T-helper 2 cell treated with Interferon-gamma antibody and Interleukin-4, amounts not matched to agents 5 μg/mL and 100 μg/mL, for 36 hours (primary cell): ENCODE results near the gene GOLGA2.
"Not testable (repeated sequence)": the region's sequence is repeated elsewhere in the genome, so short reads cannot be mapped to it uniquely, and the experiment has no call there.

Source experiments
- DNase-seq: peaks from one replicate; pipeline ENCODE4 v3.0.0; 2021; ENCODE audit warnings: low spot score
- H3K27ac Mint-ChIP-seq: one replicate; pipeline ENCODE4 v1.8.0; 2021; ENCODE audit warnings: mild to moderate bottlenecking, mixed read lengths
- H3K27me3 Mint-ChIP-seq: one replicate; pipeline ENCODE4 v1.8.0; 2021; ENCODE audit warnings: low read depth, mixed read lengths
- H3K36me3 Mint-ChIP-seq: one replicate; pipeline ENCODE4 v1.8.0; 2021; ENCODE audit warnings: low read depth, mixed read lengths
- H3K4me1 Mint-ChIP-seq: one replicate; pipeline ENCODE4 v1.8.0; 2021; ENCODE audit warnings: low read depth, mixed read lengths
- H3K4me3 Mint-ChIP-seq: one replicate; pipeline ENCODE4 v1.8.0; 2022; ENCODE audit warnings: mild to moderate bottlenecking, moderate library complexity, mixed read lengths
- H3K9me3 Mint-ChIP-seq: one replicate; pipeline ENCODE4 v1.8.0; 2021; ENCODE audit warnings: mixed read lengths

GOLGA2 gene

DNA sequence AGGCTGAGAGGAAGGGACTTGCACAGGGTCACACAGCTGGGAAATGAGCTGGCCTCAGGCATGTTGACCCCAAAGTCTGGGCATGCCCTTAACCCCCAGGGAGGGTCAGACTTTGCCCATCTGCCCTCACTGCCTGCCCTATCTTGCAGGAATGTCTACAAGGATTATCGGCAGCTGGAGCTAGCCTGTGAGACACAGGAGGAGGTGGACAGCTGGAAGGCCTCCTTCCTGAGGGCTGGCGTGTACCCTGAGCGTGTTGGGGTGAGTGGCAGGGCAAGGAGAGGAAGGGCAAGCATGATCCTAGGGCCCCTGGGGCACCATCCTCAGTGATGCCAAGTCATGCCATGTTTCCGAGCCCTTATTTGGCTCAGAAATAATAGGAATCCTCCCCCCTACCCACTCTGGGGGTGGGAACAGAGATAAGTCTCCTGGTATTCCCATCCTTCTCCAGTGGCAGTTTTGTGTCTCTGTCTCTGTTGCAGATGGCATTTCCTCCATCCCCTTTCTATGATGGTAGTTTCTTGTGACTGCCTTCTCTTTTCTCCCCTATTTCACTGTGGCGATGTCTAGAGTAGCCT lies 28.5 kb downstream of the GOLGA2 start:
- H3K27ac Mint-ChIP-seq = no peak overlapping the region
- DNase-seq = no peak
- no peaks in the 10 kb centered on the region for H3K36me3 Mint-ChIP-seq
- peaks cover 11% of the 10 kb centered on the region for H3K4me1 Mint-ChIP-seq
- no peak overlapping the region for H3K4me3 Mint-ChIP-seq
- peaks cover 31% of the 10 kb centered on the region for H3K27me3 Mint-ChIP-seq
- no peaks in the 10 kb centered on the region for H3K9me3 Mint-ChIP-seq

DNA sequence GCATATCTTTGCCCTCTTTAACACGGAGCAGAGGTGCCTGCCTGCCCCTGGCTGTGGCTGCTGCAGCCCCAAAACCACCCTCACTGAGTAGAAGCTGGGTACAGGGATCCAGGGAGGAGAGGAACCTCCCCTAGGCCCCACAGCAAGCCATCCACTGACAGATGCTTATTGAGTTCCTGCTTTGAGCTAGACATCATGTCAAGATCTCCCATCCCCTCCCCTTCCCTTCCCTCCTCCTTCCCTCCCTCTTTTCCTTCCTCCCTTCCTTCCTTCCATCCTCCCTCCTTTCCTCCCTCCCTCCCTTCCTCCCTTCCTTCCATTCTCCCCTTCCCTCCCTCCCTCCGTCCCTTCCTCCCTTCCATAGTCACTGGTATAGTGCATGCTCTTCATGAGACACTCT lies 29.3 kb downstream of the GOLGA2 start:
- DNase-seq = no peak
- Mint-ChIP-seq H3K4me3 (no peak overlapping the region), H3K27ac (no peak overlapping the region), H3K36me3 (no peaks in the 10 kb centered on the region), H3K4me1 (peaks cover 11% of the 10 kb centered on the region), H3K27me3 (peaks cover 23% of the 10 kb centered on the region), H3K9me3 (no peaks in the 10 kb centered on the region)

DNA sequence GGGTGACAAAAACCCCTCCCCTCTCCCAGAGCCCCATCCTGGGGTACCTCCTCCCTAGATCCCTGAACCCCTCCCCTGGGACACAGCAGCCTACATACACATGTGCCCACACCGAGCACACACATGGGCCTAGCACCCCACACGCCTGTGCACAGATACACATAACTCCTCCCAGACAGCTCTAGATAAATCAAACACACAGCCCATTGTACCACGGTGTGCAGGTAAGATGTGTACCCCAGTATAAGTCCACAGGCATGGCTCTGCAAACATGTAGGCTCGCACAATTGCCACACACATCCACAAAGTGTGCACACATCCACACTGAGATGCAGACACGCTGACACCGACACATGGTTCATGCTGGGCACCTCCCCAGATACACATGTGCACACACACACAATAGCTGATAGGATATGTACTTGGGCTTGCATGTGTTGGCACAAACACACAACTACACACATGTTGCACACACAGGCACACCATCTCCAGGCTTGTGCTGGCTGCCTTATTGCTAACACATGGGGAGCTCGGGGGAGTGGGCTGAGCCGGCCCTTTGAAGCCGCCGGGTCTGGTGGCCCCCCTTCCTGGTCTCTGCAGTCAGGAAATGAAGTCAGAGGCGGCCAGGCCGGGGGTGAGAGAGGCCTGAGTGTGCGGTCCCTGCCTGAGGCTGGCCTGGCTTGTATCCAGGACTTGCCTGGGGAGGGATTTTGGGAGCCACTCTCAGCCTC lies 30.2 kb downstream of the GOLGA2 start:
- Mint-ChIP-seq H3K36me3 (no peaks in the 10 kb centered on the region), H3K4me1 (peaks cover 9% of the 10 kb centered on the region), H3K27me3 (peaks cover 20% of the 10 kb centered on the region), H3K9me3 (no peaks in the 10 kb centered on the region), H3K27ac (no peak overlapping the region), H3K4me3 (no peak overlapping the region)
- no peak for DNase-seq

DNA sequence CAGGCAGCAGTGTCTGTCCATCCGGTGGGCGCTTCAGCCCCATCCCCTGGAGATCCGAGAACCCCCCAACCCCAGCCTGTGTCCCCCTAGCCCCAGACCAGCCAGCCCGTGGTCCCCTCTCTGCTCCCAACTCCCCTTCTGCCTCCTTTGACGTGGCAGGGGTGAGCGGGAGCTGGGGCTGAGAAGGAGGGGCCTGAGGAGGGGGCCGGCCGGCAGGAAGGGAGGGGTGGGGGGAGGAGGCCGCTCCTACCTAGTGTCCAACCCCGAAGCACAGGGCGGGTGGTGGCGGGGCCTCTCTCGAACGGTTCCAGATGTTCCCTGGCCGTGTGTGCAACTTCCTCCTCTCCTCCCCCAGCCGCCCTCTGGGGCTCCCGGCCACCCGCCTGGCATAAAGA lies 31.0 kb downstream of the GOLGA2 start:
- Mint-ChIP-seq H3K27ac (no peak overlapping the region), H3K36me3 (no peaks in the 10 kb centered on the region), H3K9me3 (no peaks in the 10 kb centered on the region), H3K4me3 (no peak overlapping the region), H3K27me3 (peaks cover 18% of the 10 kb centered on the region), H3K4me1 (peaks cover 6% of the 10 kb centered on the region)
- DNase-seq = no peak

DNA sequence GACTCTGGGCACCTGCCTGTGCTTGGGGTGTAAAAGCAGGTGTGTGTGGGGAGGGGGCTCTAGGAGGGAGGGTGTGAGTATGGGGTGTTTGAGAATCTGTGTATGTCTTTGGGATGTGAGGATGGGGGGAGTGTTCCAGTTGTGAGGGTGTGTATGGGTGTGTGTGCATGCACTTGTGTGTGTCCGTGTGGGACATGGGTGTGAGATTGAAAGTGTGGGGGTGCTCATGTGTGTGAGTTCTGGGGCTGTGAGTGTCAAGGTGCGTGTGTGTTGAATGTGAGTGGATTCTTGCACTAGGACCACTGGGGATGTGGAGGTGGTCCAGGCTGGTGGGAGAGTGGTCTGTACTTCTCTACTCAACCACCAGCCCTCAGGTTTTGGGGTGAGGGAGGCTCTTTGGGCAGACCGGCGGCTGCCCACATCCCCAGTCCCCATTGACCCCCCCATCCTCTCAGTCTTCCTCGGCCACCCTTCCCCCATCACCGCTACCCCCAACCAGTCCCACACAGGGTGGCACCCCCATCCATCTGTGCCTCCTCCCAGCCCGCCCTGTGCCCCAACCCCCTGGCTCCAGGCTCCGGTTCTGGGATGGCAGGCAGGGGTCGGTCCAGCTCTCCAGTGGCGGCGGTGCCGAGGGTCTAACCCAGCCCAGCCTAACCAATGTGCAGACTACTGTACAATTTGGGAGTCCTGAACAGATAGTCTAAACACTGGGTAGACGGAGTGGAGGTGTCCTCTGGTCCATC lies 31.5 kb downstream of the GOLGA2 start:
- H3K9me3 Mint-ChIP-seq = no peaks in the 10 kb centered on the region
- no peaks in the 10 kb centered on the region for H3K36me3 Mint-ChIP-seq
- no peak overlapping the region for H3K4me3 Mint-ChIP-seq
- H3K4me1 Mint-ChIP-seq = peaks cover 2% of the 10 kb centered on the region
- no peak overlapping the region for H3K27ac Mint-ChIP-seq
- DNase-seq = no peak
- peaks cover 16% of the 10 kb centered on the region for H3K27me3 Mint-ChIP-seq

DNA sequence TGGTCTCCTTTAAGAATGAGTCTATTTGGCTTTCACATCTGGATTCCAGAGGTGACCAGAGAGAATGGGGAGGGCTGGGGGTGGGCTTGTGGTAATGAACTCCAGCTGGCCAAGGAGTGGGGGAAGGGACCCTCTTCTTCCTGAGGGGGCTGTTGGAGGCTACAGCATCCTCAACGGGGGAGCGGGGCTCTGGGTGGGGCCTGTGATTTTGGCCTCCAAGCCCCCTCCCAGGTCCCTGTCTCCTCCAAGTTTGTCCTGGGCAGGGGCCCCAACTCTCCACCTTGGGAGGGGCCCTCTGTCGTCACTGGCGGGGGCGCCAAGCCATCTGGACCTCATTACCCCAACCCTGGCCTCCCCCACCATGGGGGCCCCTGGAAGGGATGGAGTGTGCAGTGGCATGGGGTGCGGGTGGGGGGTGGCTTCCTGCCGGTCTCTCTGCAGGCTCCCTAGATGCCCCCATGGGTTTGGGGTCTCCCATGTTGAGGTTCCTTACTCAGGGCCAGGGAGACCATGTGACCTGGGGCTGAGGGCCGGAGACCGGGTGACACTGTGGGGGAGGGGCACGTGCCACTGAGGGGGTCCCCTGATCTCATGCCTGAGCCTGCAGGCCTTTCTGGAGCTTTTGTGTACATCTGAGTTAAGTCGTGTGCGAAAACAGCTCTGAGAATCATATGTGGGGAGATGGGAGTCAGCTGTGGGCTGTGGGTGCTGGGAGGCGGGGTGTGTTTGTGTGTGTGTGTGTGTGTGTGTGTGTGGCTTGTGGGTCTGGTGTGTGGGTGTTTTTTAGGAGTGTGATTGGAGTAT lies 32.4 kb downstream of the GOLGA2 start:
- H3K4me1 Mint-ChIP-seq = peaks cover 2% of the 10 kb centered on the region
- H3K4me3 Mint-ChIP-seq = no peak overlapping the region
- H3K9me3 Mint-ChIP-seq = no peaks in the 10 kb centered on the region
- no peaks in the 10 kb centered on the region for H3K36me3 Mint-ChIP-seq
- H3K27ac Mint-ChIP-seq = no peak overlapping the region
- DNase-seq = no peak
- H3K27me3 Mint-ChIP-seq = peaks cover 16% of the 10 kb centered on the region

DNA sequence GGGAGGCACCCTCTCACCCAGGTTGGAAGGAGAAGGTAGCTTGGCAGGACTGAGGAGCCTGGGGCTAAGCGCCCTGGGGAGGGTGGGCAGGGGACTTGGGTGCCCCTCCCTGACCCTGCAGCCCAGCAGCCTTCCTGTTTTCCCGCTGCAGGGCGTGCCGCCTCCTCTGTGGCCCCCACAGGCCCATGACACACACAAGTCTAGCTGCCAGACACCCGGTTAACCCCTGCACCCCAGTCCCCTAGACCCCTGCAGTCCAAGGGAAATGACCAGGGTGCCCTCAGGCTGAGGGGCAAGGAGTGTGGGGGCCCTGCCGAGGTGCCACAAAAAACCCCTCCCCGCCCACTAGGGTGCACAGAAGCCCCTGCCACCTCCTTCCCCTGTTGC lies 33.0 kb downstream of the GOLGA2 start:
- H3K36me3 Mint-ChIP-seq = no peaks in the 10 kb centered on the region
- no peak for DNase-seq
- peaks cover 16% of the 10 kb centered on the region for H3K27me3 Mint-ChIP-seq
- H3K9me3 Mint-ChIP-seq = no peaks in the 10 kb centered on the region
- no peak overlapping the region for H3K4me3 Mint-ChIP-seq
- H3K4me1 Mint-ChIP-seq = peaks cover 2% of the 10 kb centered on the region
- no peak overlapping the region for H3K27ac Mint-ChIP-seq

DNA sequence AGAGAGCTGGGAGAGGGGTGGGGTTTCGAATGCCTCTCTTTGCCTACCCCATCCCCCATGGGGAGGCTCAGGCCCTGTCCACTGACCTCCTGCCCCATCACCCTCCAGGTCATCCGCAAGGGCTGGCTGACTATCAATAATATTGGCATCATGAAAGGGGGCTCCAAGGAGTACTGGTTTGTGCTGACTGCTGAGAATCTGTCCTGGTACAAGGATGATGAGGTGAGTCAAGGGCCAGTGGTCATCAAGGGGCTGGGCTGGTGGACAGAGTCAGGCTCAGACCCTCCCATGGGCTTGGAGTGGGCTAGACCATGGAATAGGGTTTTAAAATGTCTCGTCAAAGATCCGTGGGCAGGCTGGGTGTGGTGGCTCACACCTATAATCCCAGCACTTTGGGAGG lies 33.7 kb downstream of the GOLGA2 start:
- H3K4me3 Mint-ChIP-seq = no peak overlapping the region
- H3K27me3 Mint-ChIP-seq = peaks cover 12% of the 10 kb centered on the region
- H3K9me3 Mint-ChIP-seq = no peaks in the 10 kb centered on the region
- H3K27ac Mint-ChIP-seq = no peak overlapping the region
- H3K4me1 Mint-ChIP-seq = peaks cover 2% of the 10 kb centered on the region
- no peak for DNase-seq
- H3K36me3 Mint-ChIP-seq = no peaks in the 10 kb centered on the region

DNA sequence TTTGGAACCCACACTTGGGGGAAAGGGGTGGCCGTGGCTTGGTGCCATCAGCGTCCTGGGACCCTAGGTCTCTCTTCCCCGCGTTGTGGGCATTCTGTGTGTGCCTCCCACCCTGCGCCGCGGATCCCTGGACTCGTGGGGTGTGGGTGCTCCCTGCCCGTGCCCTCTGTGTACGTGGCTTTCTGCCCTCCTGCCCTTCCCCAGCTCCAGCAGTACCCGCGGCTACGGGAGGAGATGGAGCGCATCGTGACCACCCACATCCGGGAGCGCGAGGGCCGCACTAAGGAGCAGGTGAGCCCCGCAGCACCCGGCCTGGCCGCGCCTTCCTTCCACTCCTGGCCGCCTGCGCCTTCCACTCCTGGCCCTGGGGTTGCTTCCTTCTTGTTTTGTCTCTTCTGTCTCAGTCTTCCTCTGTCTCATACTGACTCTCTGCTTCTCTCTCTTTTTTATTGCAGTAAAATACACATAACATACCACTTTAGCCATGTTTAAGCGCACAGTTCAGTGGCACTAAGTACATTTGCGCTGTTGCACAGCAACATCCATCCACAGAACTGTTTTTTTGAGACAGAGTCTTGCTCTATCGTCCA lies 41.9 kb downstream of the GOLGA2 start:
- Mint-ChIP-seq H3K27ac (no peak overlapping the region), H3K4me3 (no peak overlapping the region), H3K4me1 (no peaks in the 10 kb centered on the region), H3K27me3 (no peaks in the 10 kb centered on the region), H3K9me3 (no peaks in the 10 kb centered on the region), H3K36me3 (no peaks in the 10 kb centered on the region)
- no peak for DNase-seq

DNA sequence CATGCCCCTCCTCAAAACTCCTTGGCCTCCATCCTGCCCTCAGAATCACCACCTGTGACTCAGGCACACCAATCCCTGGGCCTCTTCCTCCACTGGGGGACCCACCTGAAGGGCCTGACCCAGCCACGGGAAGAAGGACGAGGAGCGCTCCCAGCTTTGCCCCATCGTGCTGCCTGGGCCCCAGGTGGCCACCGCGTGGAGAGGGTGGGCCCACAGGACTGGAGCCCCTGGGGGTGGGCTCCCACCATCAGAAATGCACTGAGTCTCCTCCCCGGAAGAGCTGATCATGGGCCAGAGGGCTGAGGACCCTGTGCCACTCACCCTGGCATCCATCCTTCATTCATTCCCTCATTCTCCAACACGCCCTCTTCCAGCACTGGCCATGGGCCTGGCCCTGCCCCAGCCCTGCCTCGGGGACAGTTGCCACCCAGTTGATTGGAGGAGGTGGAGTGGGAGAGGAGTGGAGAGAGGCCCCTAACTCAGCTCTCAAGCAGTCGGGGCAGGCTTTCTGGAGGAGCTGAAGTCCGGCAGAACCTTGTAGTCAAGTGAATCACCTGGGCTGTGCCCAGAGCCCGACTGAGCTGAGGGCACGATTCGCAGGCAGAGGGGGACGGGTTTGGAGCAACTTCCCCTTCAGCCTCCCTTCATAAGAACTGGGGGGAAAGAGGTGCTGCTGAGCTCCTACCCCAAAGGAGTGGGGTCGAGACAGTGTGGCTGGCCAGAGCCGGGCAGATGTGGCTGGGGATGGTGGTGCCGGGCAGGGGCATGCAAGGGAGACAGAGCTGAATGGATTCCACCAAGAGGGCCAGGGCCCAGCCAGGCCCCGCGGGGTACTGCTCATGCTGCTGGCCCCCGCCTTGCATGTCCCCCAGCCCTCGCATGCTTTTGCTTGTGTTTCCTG lies 43.0 kb downstream of the GOLGA2 start:
- DNase-seq = no peak
- Mint-ChIP-seq H3K4me1 (no peaks in the 10 kb centered on the region), H3K9me3 (no peaks in the 10 kb centered on the region), H3K4me3 (no peak overlapping the region), H3K27ac (no peak overlapping the region), H3K36me3 (no peaks in the 10 kb centered on the region), H3K27me3 (no peaks in the 10 kb centered on the region)

DNA sequence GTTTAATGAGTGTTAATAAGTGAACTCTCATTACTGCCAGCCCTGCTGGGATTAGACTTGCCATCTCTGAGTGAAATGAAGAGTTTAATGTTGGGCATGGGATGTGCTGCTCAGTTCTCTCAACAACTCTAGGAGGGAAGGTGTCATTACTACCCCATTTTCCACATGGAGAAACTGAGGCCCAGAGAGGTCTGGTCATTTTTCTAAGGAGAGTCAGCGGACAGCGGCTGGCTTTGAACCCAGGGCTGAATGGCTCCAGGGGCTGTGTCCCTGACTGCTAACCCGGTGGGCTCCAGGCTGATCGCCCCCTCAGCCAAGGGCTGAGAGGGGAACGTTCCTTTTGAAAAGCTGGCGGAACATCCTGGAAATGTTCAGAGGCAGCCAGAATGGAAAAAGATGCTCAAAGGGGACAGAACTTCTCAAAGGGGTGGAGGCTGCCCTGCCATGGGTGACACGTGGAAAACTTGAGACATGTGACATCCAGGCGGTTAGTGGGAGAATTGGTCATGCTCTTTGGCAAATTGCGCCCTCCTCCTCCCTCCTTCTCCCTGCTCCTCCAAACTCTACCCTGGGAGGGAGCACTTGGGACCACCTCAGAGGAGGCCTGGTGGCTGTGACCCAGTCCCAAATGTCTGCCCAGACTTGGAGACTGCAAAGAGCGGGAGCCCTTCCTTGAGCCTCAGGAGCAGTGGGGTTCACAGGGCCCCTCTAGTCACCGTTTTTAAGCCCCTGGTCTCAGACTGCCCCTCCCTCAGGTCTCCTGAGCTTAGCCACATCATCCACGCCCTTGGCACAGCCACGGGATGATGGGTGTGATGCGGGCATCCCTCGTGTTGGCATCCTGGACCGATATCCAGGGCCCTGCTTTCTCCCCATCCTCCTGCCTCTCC lies 43.9 kb downstream of the GOLGA2 start:
- no peak for DNase-seq
- H3K4me3 Mint-ChIP-seq = no peak overlapping the region
- no peaks in the 10 kb centered on the region for H3K4me1 Mint-ChIP-seq
- no peak overlapping the region for H3K27ac Mint-ChIP-seq
- H3K36me3 Mint-ChIP-seq = no peaks in the 10 kb centered on the region
- no peaks in the 10 kb centered on the region for H3K9me3 Mint-ChIP-seq
- no peaks in the 10 kb centered on the region for H3K27me3 Mint-ChIP-seq

DNA sequence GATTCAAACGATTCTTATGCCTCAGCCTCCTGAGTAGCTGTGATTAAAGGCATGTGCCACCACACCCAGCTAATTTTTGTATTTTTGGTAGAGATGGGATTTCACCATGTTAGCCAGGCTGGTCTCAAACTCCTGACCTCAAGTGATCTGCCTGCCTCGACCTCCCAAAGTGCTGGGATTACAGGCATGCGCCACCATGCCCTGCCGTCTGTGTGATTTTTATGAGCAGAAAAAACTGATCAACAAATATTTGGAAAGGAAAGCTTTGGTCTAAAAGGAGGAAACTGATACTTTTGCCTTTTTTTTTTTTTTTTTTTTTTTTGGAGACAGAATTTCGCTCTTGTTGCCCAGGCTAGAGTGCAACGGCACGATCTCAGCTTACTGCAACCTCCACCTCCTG lies 44.9 kb downstream of the GOLGA2 start:
- not testable (repeated sequence) for H3K27ac Mint-ChIP-seq, H3K9me3 Mint-ChIP-seq, H3K27me3 Mint-ChIP-seq, DNase-seq, H3K36me3 Mint-ChIP-seq, H3K4me1 Mint-ChIP-seq, H3K4me3 Mint-ChIP-seq
